SK-N-SH (cell line): ENCODE results near the gene FTO.

ENCODE experiments used
- FOSL2 ChIP-seq: IDR thresholded peaks from 2 replicates; pipeline ENCODE4 v1.4.0; 2012; ENCODE audit warnings: low read depth, mild to moderate bottlenecking, moderate library complexity, borderline replicate concordance
- SIN3A ChIP-seq: IDR thresholded peaks from 2 replicates; pipeline ENCODE4 v1.6.1; 2012; ENCODE audit warnings: low read depth, mild to moderate bottlenecking, low read length, moderate library complexity, borderline replicate concordance
- SMC3 ChIP-seq: IDR thresholded peaks from 2 replicates; pipeline ENCODE4 v1.6.1; 2012; ENCODE audit warnings: low read depth, low read length, improper control_type of control experiment
- TF ChIP-seq, protein P1 (sequence below): IDR thresholded peaks from 2 replicates; pipeline ENCODE4; 2012
- TF ChIP-seq, protein P2 (sequence below): fragments of 200-600 bp; sonication (generic); IDR thresholded peaks from 2 replicates; pipeline ENCODE4 v1.6.1; 2017; ENCODE audit warnings: antibody characterized with exemption, mild to moderate bottlenecking, moderate library complexity

DNA sequence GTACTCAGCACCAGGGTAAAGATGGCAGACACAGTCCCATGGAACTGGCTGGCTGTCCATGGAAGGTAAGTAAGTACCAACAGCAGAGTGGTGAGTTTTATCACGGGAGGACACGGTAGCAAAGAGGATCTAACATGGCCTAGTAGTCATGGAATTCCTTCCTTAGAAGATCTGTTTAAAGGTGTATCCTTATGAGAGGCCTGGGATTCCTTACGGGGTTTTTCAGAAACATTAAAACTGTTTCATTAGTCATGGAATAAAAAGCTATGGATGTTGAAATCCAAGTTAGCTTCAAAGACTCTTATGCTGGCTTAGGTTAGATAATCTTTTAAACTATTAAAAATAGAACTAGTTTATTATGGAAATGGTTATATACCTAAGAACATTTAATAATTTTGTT lies 7.4 kb downstream of the FTO start:
- TF ChIP-seq, protein P1, sequence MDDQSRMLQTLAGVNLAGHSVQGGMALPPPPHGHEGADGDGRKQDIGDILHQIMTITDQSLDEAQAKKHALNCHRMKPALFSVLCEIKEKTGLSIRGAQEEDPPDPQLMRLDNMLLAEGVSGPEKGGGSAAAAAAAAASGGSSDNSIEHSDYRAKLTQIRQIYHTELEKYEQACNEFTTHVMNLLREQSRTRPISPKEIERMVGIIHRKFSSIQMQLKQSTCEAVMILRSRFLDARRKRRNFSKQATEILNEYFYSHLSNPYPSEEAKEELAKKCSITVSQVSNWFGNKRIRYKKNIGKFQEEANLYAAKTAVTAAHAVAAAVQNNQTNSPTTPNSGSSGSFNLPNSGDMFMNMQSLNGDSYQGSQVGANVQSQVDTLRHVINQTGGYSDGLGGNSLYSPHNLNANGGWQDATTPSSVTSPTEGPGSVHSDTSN = no peak
- TF ChIP-seq, protein P2, sequence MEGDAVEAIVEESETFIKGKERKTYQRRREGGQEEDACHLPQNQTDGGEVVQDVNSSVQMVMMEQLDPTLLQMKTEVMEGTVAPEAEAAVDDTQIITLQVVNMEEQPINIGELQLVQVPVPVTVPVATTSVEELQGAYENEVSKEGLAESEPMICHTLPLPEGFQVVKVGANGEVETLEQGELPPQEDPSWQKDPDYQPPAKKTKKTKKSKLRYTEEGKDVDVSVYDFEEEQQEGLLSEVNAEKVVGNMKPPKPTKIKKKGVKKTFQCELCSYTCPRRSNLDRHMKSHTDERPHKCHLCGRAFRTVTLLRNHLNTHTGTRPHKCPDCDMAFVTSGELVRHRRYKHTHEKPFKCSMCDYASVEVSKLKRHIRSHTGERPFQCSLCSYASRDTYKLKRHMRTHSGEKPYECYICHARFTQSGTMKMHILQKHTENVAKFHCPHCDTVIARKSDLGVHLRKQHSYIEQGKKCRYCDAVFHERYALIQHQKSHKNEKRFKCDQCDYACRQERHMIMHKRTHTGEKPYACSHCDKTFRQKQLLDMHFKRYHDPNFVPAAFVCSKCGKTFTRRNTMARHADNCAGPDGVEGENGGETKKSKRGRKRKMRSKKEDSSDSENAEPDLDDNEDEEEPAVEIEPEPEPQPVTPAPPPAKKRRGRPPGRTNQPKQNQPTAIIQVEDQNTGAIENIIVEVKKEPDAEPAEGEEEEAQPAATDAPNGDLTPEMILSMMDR = no peak
- TF ChIP-seq FOSL2 = no peak
- no peak for TF ChIP-seq SIN3A
- TF ChIP-seq SMC3 = no peak
